Stomach (tissue), 4 donors: ENCODE results near the gene PITPNC1.

Experiments used
- CTCF ChIP-seq, 7 experiments: fragments of 450-650 bp in 4 of 7; fragments of 200-600 bp in 3 of 7; sonication (generic) in 3 of 7; IDR thresholded peaks; one replicate each; pipeline ENCODE4 v1.5.1; 2016 to 2019; ENCODE audit warnings: antibody characterized with exemption in 7 of 7, control low read depth in 2 of 7, mild to moderate bottlenecking in 1 of 7
- EP300 ChIP-seq: sonication (generic); formaldehyde crosslinking; IDR thresholded peaks from one replicate; pipeline ENCODE4 v1.6.1; 2017; ENCODE audit warnings: antibody characterized with exemption
- POLR2A ChIP-seq, 4 donors: fragments of 450-650 bp; IDR thresholded peaks; one replicate each; pipeline ENCODE4 v1.6.1; 2016; ENCODE audit warnings: antibody characterized with exemption in 4 of 4, control low read depth in 2 of 4, mild to moderate bottlenecking in 1 of 4, moderate library complexity in 1 of 4
- POLR2AphosphoS5 ChIP-seq, 3 donors: sonication (generic); formaldehyde crosslinking; IDR thresholded peaks; one replicate each; pipeline ENCODE4 v1.6.1; 2016; ENCODE audit warnings: antibody characterized with exemption in 3 of 3

GRCh38 chr17:67532326-67532871, 155.3 kb downstream of the PITPNC1 start:
- TF ChIP-seq POLR2A (IDR thresholded peaks at IDR 0.05) (no peak), CTCF (IDR thresholded peaks at IDR 0.05) (no peak), POLR2AphosphoS5 (IDR thresholded peaks at IDR 0.05) (no peak), EP300 (no peak)
